BLaER1 treated with 17β-estradiol and CSF1 and Interleukin-3, amounts not matched to agents 10 nM and 100 nM (cell line): ENCODE results near the gene C3orf62.

ENCODE experiments used
- H3K27ac ChIP-seq, 11 experiments: shearing (Covaris generic); formaldehyde crosslinking; 2 replicates each; pipeline ENCODE4 v1.8.1; 2022
- H3K27me3 ChIP-seq, 11 experiments: shearing (Covaris generic); formaldehyde crosslinking; 2 replicates each; pipeline ENCODE4 v1.8.1; 2022
- H3K36me3 ChIP-seq, 11 experiments: shearing (Covaris generic); formaldehyde crosslinking; 2 replicates each; pipeline ENCODE4 v1.8.1; 2022
- H3K4me1 ChIP-seq, 10 experiments: shearing (Covaris generic); formaldehyde crosslinking; 2 replicates each; pipeline ENCODE4 v1.8.1; 2022
- H3K4me2 ChIP-seq, 11 experiments: shearing (Covaris generic); formaldehyde crosslinking; 2 replicates each; pipeline ENCODE4 v1.8.1; 2022
- H3K4me3 ChIP-seq, 10 experiments: shearing (Covaris generic); formaldehyde crosslinking; 2 replicates each; pipeline ENCODE4 v1.8.1; 2022
- H3K9ac ChIP-seq, 11 experiments: shearing (Covaris generic); formaldehyde crosslinking; 2 replicates each; pipeline ENCODE4 v1.8.1; 2022
- H3K9me3 ChIP-seq, 11 experiments: shearing (Covaris generic); formaldehyde crosslinking; replicated peaks in 1 of 11; 2 replicates each; pipeline ENCODE4 v1.8.1; 2022
- H4K20me1 ChIP-seq, 11 experiments: shearing (Covaris generic); formaldehyde crosslinking; 2 replicates each; pipeline ENCODE4 v1.8.1; 2022
- Cebpa-rat ChIP-seq, 11 experiments: shearing (Covaris generic); IDR thresholded peaks; 2 replicates each; pipeline ENCODE4 v1.8.1; 2022

Gene C3orf62

GRCh38 chr3:49302613-49303012 lies 25.6 kb upstream of the C3orf62 start:
- H3K27ac ChIP-seq: no peak overlapping the region; a peak in 1 of 22 replicates
- TF ChIP-seq Cebpa-rat (IDR thresholded peaks at IDR 0.05): no peak

GRCh38 chr3:49300595-49300994 lies 23.6 kb upstream of the C3orf62 start:
- no peak overlapping the region for H3K27ac ChIP-seq
- peaks cover 2 to 34% (median 6%) of the 10 kb centered on the region in 10 experiments; a peak in 18 of 20 replicates for H3K4me1 ChIP-seq
- peaks cover 0 to 100% (median 35%) of the 10 kb centered on the region in 11 experiments; a peak in 15 of 22 replicates for H4K20me1 ChIP-seq
- H3K36me3 ChIP-seq: peaks cover 98 to 100% (median 100%) of the 10 kb centered on the region in 11 experiments
- H3K9me3 ChIP-seq: no peaks in the 10 kb centered on the region
- TF ChIP-seq Cebpa-rat (IDR thresholded peaks at IDR 0.05): no peak
- no peaks in the 10 kb centered on the region for H3K27me3 ChIP-seq
- no peak overlapping the region for H3K4me3 ChIP-seq
- no peak overlapping the region for H3K4me2 ChIP-seq
- no peak overlapping the region for H3K9ac ChIP-seq

More at GRCh38 chr3:49302613-49303012, 25.6 kb upstream of the C3orf62 start:
- Histone ChIP-seq H3K9ac (no peak overlapping the region), H3K4me2 (no peak overlapping the region), H3K4me3 (no peak overlapping the region), H4K20me1 (peaks cover 0 to 100% (median 32%) of the 10 kb centered on the region in 11 experiments; a peak in 13 of 22 replicates), H3K27me3 (no peaks in the 10 kb centered on the region), H3K36me3 (peaks cover 98 to 100% (median 100%) of the 10 kb centered on the region in 11 experiments), H3K9me3 (no peaks in the 10 kb centered on the region), H3K4me1 (peaks cover 6 to 21% (median 14%) of the 10 kb centered on the region in 10 experiments; a peak in 18 of 20 replicates)

- Histone ChIP-seq H3K36me3 (peaks cover 98 to 100% (median 100%) of the 10 kb centered on the region in 11 experiments), H3K27me3 (no peaks in the 10 kb centered on the region), H3K9me3 (no peaks in the 10 kb centered on the region), H4K20me1 (peaks cover 0 to 100% (median 30%) of the 10 kb centered on the region in 11 experiments; a peak in 15 of 22 replicates), H3K27ac (peak overlapping the region in 3 of 11 experiments; percentile 7 to 62 (median 19); a peak in 1 of 22 replicates), H3K4me2 (peak overlapping the region in 1 of 11 experiments; percentile 66; a peak in 1 of 22 replicates), H3K4me1 (peaks cover 0 to 39% (median 0%) of the 10 kb centered on the region in 10 experiments; a peak in 7 of 20 replicates), H3K4me3 (no peak overlapping the region), H3K9ac (peak overlapping the region in 2 of 11 experiments; percentile 6 to 68; a peak in 3 of 22 replicates)
- no peak for TF ChIP-seq Cebpa-rat (IDR thresholded peaks at IDR 0.05)
Observed at GRCh38 chr3:49298511-49298910, 21.5 kb upstream of the C3orf62 start.

- TF ChIP-seq Cebpa-rat (IDR thresholded peaks at IDR 0.05): no peak
- H3K27ac ChIP-seq: peak overlapping the region in 6 of 11 experiments; percentile 9 to 62 (median 34); a peak in 8 of 22 replicates
- peak overlapping the region in 3 of 11 experiments; percentile 25 to 66 (median 56); a peak in 5 of 22 replicates for H3K4me2 ChIP-seq
Observed at GRCh38 chr3:49296781-49297411, 19.9 kb upstream of the C3orf62 start.

GRCh38 chr3:49295489-49296058 lies 18.5 kb upstream of the C3orf62 start:
- no peak overlapping the region for H3K27ac ChIP-seq
- H3K36me3 ChIP-seq: peaks cover 98 to 100% (median 100%) of the 10 kb centered on the region in 11 experiments
- H3K4me2 ChIP-seq: no peak overlapping the region
- TF ChIP-seq Cebpa-rat (IDR thresholded peaks at IDR 0.05): no peak
- no peak overlapping the region for H3K4me3 ChIP-seq
- H4K20me1 ChIP-seq: peaks cover 0 to 96% (median 13%) of the 10 kb centered on the region in 11 experiments; a peak in 14 of 22 replicates
- peaks cover 0 to 39% (median 0%) of the 10 kb centered on the region in 10 experiments; a peak in 7 of 20 replicates for H3K4me1 ChIP-seq
- H3K27me3 ChIP-seq: no peaks in the 10 kb centered on the region
- H3K9me3 ChIP-seq: no peaks in the 10 kb centered on the region
- H3K9ac ChIP-seq: no peak overlapping the region

More at GRCh38 chr3:49296781-49297411, 19.9 kb upstream of the C3orf62 start:
- no peak overlapping the region for H3K4me3 ChIP-seq
- peaks cover 0 to 98% (median 19%) of the 10 kb centered on the region in 11 experiments; a peak in 14 of 22 replicates for H4K20me1 ChIP-seq
- no peaks in the 10 kb centered on the region for H3K9me3 ChIP-seq
- peaks cover 0 to 39% (median 0%) of the 10 kb centered on the region in 10 experiments; a peak in 7 of 20 replicates for H3K4me1 ChIP-seq
- no peaks in the 10 kb centered on the region for H3K27me3 ChIP-seq
- peaks cover 98 to 100% (median 100%) of the 10 kb centered on the region in 11 experiments for H3K36me3 ChIP-seq
- H3K9ac ChIP-seq: peak overlapping the region in 4 of 11 experiments; percentile 18 to 68 (median 50); a peak in 6 of 22 replicates

- no peak for TF ChIP-seq Cebpa-rat (IDR thresholded peaks at IDR 0.05)
- H3K4me1 ChIP-seq: peaks cover 0 to 39% (median 0%) of the 10 kb centered on the region in 10 experiments; a peak in 7 of 20 replicates
- H3K36me3 ChIP-seq: peaks cover 99 to 100% (median 100%) of the 10 kb centered on the region in 11 experiments
Observed at GRCh38 chr3:49294343-49294742, 17.3 kb upstream of the C3orf62 start.

GRCh38 chr3:49283997-49284396 lies 7.0 kb upstream of the C3orf62 start:
- TF ChIP-seq Cebpa-rat (IDR thresholded peaks at IDR 0.05): no peak
- Histone ChIP-seq H3K9me3 (no peaks in the 10 kb centered on the region), H3K36me3 (peaks cover 94 to 100% (median 99%) of the 10 kb centered on the region in 11 experiments), H3K27ac (peak overlapping the region in 8 of 11 experiments; percentile 1 to 71 (median 45); a peak in 13 of 22 replicates), H3K27me3 (no peaks in the 10 kb centered on the region), H3K4me1 (peaks cover 11 to 50% (median 45%) of the 10 kb centered on the region in 10 experiments), H3K9ac (peak overlapping the region in 7 of 11 experiments; percentile 2 to 56 (median 36); a peak in 12 of 22 replicates), H3K4me3 (peak overlapping the region in 3 of 10 experiments; percentile 19 to 40 (median 27); a peak in 3 of 20 replicates), H3K4me2 (peak overlapping the region in 8 of 11 experiments; percentile 45 to 94 (median 80); a peak in 16 of 22 replicates), H4K20me1 (peaks cover 0 to 74% (median 18%) of the 10 kb centered on the region in 11 experiments; a peak in 14 of 22 replicates)

More at GRCh38 chr3:49294343-49294742, 17.3 kb upstream of the C3orf62 start:
- Histone ChIP-seq H3K9ac (no peak overlapping the region), H4K20me1 (peaks cover 0 to 96% (median 13%) of the 10 kb centered on the region in 11 experiments; a peak in 14 of 22 replicates), H3K27me3 (no peaks in the 10 kb centered on the region), H3K27ac (no peak overlapping the region), H3K4me3 (no peak overlapping the region), H3K4me2 (no peak overlapping the region), H3K9me3 (no peaks in the 10 kb centered on the region)

- TF ChIP-seq Cebpa-rat (IDR thresholded peaks at IDR 0.05): no peak
- no peaks in the 10 kb centered on the region for H3K27me3 ChIP-seq
- H3K36me3 ChIP-seq: peaks cover 57 to 81% (median 70%) of the 10 kb centered on the region in 11 experiments
- 0 out of 22 replicates have a peak overlapping the region, but pooled peaks of 1 of the 11 experiments have one; percentile 5 for H3K27ac ChIP-seq
- peaks cover 44 to 60% (median 56%) of the 10 kb centered on the region in 10 experiments for H3K4me1 ChIP-seq
- H4K20me1 ChIP-seq: peaks cover 0 to 53% (median 5%) of the 10 kb centered on the region in 11 experiments; a peak in 10 of 22 replicates
- H3K4me3 ChIP-seq: no peak overlapping the region
- H3K9ac ChIP-seq: peak overlapping the region in 2 of 11 experiments; percentile 17 to 31; a peak in 2 of 22 replicates
- peak overlapping the region; percentile 52 to 97 (median 85); a peak in 20 of 22 replicates for H3K4me2 ChIP-seq
- H3K9me3 ChIP-seq: no peaks in the 10 kb centered on the region; a peak in 1 of 22 replicates
Observed at GRCh38 chr3:49279376-49279775, 2.3 kb upstream of the C3orf62 start.
